WTC11 (cell line): ENCODE results near the gene TMEM119. TPM values are rescaled to one million over a fixed set of nuclear protein-coding genes. Genes with fewer than 3 reads are reported as not detected.
"Not testable (repeated sequence)": the region's sequence is repeated elsewhere in the genome, so short reads cannot be mapped to it uniquely, and the experiment has no call there.

Experiments used
- ATAC-seq: fragments of 200-7000 bp; cut with Tn5 transposase; 2 replicates; pipeline ENCODE4 v1.10.0; 2021; ENCODE audit warnings: mild to moderate bottlenecking, moderate library complexity
- CTCF ChIA-PET: fragments of 300-600 bp; sonication (Branson Sonifier 250); formaldehyde crosslinking; loops from one replicate; lab custom pipeline; 2021; ENCODE audit warnings: antibody characterized with exemption; lab: Charles Lee
- POLR2A ChIA-PET: fragments of 350-600 bp; sonication (Branson Sonifier 250); formaldehyde crosslinking; loops from one replicate; lab custom pipeline; 2021; ENCODE audit warnings: antibody characterized with exemption; lab: Charles Lee
- DNase-seq: peaks from one replicate; pipeline ENCODE4 v3.0.0; 2021; ENCODE audit warnings: low spot score
- H3K27ac Mint-ChIP-seq: 2 replicates; pipeline ENCODE4 v1.8.0; 2021; ENCODE audit warnings: mixed read lengths
- H3K27me3 Mint-ChIP-seq: 2 replicates; pipeline ENCODE4 v1.8.0; 2021; ENCODE audit warnings: low read depth, mild to moderate bottlenecking, moderate library complexity, mixed read lengths
- H3K36me3 Mint-ChIP-seq: 2 replicates; pipeline ENCODE4 v1.8.0; 2021; ENCODE audit warnings: mixed read lengths
- H3K4me1 Mint-ChIP-seq: 2 replicates; pipeline ENCODE4 v1.8.0; 2022; ENCODE audit warnings: mixed read lengths
- H3K4me3 Mint-ChIP-seq: 2 replicates; pipeline ENCODE4 v1.8.0; 2021; ENCODE audit warnings: mild to moderate bottlenecking, moderate library complexity, mixed read lengths
- H3K9me3 Mint-ChIP-seq: 2 replicates; pipeline ENCODE4 v1.8.0; 2021; ENCODE audit warnings: mixed read lengths
- ATF6 ChIP-seq: sonication (generic); formaldehyde crosslinking; IDR thresholded peaks from 2 replicates; pipeline ENCODE4 v1.8.1; 2023; ENCODE audit warnings: mild to moderate bottlenecking, missing genetic modification reagents
- CREB1 ChIP-seq: sonication (generic); formaldehyde crosslinking; IDR thresholded peaks from 2 replicates; pipeline ENCODE4 v1.8.0; 2023; ENCODE audit warnings: mild to moderate bottlenecking, missing genetic modification reagents
- ETV6 ChIP-seq: sonication (generic); formaldehyde crosslinking; IDR thresholded peaks from 2 replicates; pipeline ENCODE4 v1.8.1; 2022; ENCODE audit warnings: mild to moderate bottlenecking, missing genetic modification reagents
- FOXK1 ChIP-seq: sonication (generic); formaldehyde crosslinking; IDR thresholded peaks from 2 replicates; pipeline ENCODE4 v1.8.0; 2022; ENCODE audit warnings: mild to moderate bottlenecking, moderate library complexity, missing genetic modification reagents
- HMGA2 ChIP-seq: fragments of 250-450 bp; sonication (Bioruptor Pico); IDR thresholded peaks from 2 replicates; pipeline ENCODE4 v1.4.0; 2021; ENCODE audit warnings: mild to moderate bottlenecking, moderate library complexity
- KAT7 ChIP-seq: sonication (generic); formaldehyde crosslinking; IDR thresholded peaks from 2 replicates; pipeline ENCODE4 v1.8.1; 2023; ENCODE audit warnings: missing genetic modification reagents, mild to moderate bottlenecking, borderline replicate concordance
- MXD4 ChIP-seq: fragments of 250-450 bp; sonication (Bioruptor Pico); IDR thresholded peaks from 2 replicates; pipeline ENCODE4 v1.8.0; 2021; ENCODE audit warnings: mild to moderate bottlenecking, moderate library complexity, borderline replicate concordance
- NR3C1 ChIP-seq: sonication (generic); formaldehyde crosslinking; conservative IDR thresholded peaks from 2 replicates; pipeline ENCODE4 v1.8.1; 2023; ENCODE audit warnings: low read depth, mild to moderate bottlenecking, missing genetic modification reagents
- OVOL2 ChIP-seq: fragments of 250-450 bp; sonication (Bioruptor Pico); IDR thresholded peaks from 2 replicates; pipeline ENCODE4 v1.9.0; 2021; ENCODE audit warnings: mild to moderate bottlenecking, borderline replicate concordance
- PRDM15 ChIP-seq: sonication (generic); formaldehyde crosslinking; IDR thresholded peaks from 2 replicates; pipeline ENCODE4 v1.8.0; 2022; ENCODE audit warnings: missing genetic modification reagents
- PREB ChIP-seq: sonication (generic); formaldehyde crosslinking; IDR thresholded peaks from 2 replicates; pipeline ENCODE4 v1.8.1; 2022; ENCODE audit warnings: mild to moderate bottlenecking, missing genetic modification reagents, moderate library complexity, borderline replicate concordance
- RORB ChIP-seq: fragments of 250-450 bp; sonication (Bioruptor Pico); IDR thresholded peaks from 2 replicates; pipeline ENCODE4 v1.9.0; 2021; ENCODE audit warnings: mild to moderate bottlenecking
- TCF7 ChIP-seq: sonication (generic); formaldehyde crosslinking; IDR thresholded peaks from 2 replicates; pipeline ENCODE4 v1.8.0; 2022; ENCODE audit warnings: mild to moderate bottlenecking, low read depth, missing genetic modification reagents, moderate library complexity
- ZMAT4 ChIP-seq: fragments of 250-450 bp; sonication (Bioruptor Pico); IDR thresholded peaks from 2 replicates; pipeline ENCODE4 v1.9.0; 2021; ENCODE audit warnings: mild to moderate bottlenecking
- ZNF396 ChIP-seq: fragments of 250-450 bp; sonication (Bioruptor Pico); IDR thresholded peaks from 2 replicates; pipeline ENCODE4 v1.8.0; 2021; ENCODE audit warnings: mild to moderate bottlenecking, moderate library complexity, borderline replicate concordance
- total RNA-seq: library from RNA; stranded (reverse); gene quantifications from 3 replicates; pipeline ENCODE4 v1.2.3, GENCODE V29; 2021

TMEM119 gene
- total RNA-seq, 1 experiment from 2014 or later = 0.20 TPM

GRCh38 chr12:108575199-108575912 lies 22.5 kb downstream of the TMEM119 start:
- DNase-seq (no peak), ATAC-seq (no peak)
- CTCF ChIA-PET = no interaction called here
- no peak overlapping the region for H3K4me3 Mint-ChIP-seq
- peaks cover 23% of the 10 kb centered on the region for H3K9me3 Mint-ChIP-seq
- no peaks in the 10 kb centered on the region for H3K27me3 Mint-ChIP-seq
- no peak for TF ChIP-seq FOXK1 (CRISPR knock-in tag)
- TF ChIP-seq RORB (CRISPR knock-in tag) = no peak
- TF ChIP-seq MXD4 (CRISPR knock-in tag) = no peak
- TF ChIP-seq ATF6 (CRISPR knock-in tag) = no peak
- no peak for TF ChIP-seq ZNF396 (CRISPR knock-in tag)
- no peak for TF ChIP-seq PREB (CRISPR knock-in tag)
- TF ChIP-seq ZMAT4 = no peak
- TF ChIP-seq TCF7 (CRISPR knock-in tag) = no peak
- no peak for TF ChIP-seq OVOL2 (CRISPR knock-in tag)
- TF ChIP-seq, all 79 proteins: peak for 0
- POLR2A ChIA-PET = no interaction called here
- Mint-ChIP-seq H3K4me1 (no peaks in the 10 kb centered on the region), H3K27ac (no peak overlapping the region), H3K36me3 (no peaks in the 10 kb centered on the region)

GRCh38 chr12:108574276-108574675 lies 23.6 kb downstream of the TMEM119 start:
- H3K9me3 Mint-ChIP-seq = peaks cover 20% of the 10 kb centered on the region
- H3K36me3 Mint-ChIP-seq, H3K27ac Mint-ChIP-seq, H3K4me1 Mint-ChIP-seq, ATAC-seq, H3K4me3 Mint-ChIP-seq, DNase-seq, CTCF ChIA-PET, H3K27me3 Mint-ChIP-seq: not testable (repeated sequence)
- POLR2A ChIA-PET = interaction anchor here (1.0 kb wide), 1 partner anchor 12 kb away, joined by 4 read pairs; the partner anchor contains the start of gene ISCU

- no peak overlapping the region for H3K4me3 Mint-ChIP-seq
- H3K27ac Mint-ChIP-seq = no peak overlapping the region
- POLR2A ChIA-PET = interaction anchor here (1.0 kb wide), 1 partner anchor 11 kb away, joined by 4 read pairs; the partner anchor contains the start of gene ISCU
- H3K9me3 Mint-ChIP-seq = peaks cover 10% of the 10 kb centered on the region
- no peaks in the 10 kb centered on the region for H3K4me1 Mint-ChIP-seq
- ATAC-seq = no peak
- no peaks in the 10 kb centered on the region for H3K27me3 Mint-ChIP-seq
- no peak for DNase-seq
- no peak for TF ChIP-seq CREB1 (CRISPR knock-in tag)
- TF ChIP-seq KAT7 (CRISPR knock-in tag) = no peak
- no peak for TF ChIP-seq ATF6 (CRISPR knock-in tag)
- TF ChIP-seq PRDM15 (CRISPR knock-in tag) = no peak
- TF ChIP-seq HMGA2 = no peak
- TF ChIP-seq ETV6 (CRISPR knock-in tag) = no peak
- no peak for TF ChIP-seq NR3C1 (CRISPR knock-in tag)
- peaks cover 8% of the 10 kb centered on the region for H3K36me3 Mint-ChIP-seq
- CTCF ChIA-PET = no interaction called here
Observed at GRCh38 chr12:108573317-108573716, 24.6 kb downstream of the TMEM119 start.
